Left ventricle myocardium inferior (tissue), 1 donor: ENCODE results near the gene SHC1. TPM values are rescaled to one million over a fixed set of nuclear protein-coding genes. Genes with fewer than 3 reads are reported as not detected.

Source experiments
- DNase-seq: peaks from one replicate; pipeline ENCODE4 v3.0.0-alpha.2; 2020
- H3K27ac ChIP-seq: fragments of 200-600 bp; replicated peaks from 2 replicates; pipeline ENCODE4 v1.8.0; 2021
- H3K27me3 ChIP-seq: fragments of 200-600 bp; 2 replicates; pipeline ENCODE4 v1.8.0; 2021; ENCODE audit warnings: low read depth
- H3K36me3 ChIP-seq: fragments of 200-600 bp; 2 replicates; pipeline ENCODE4 v1.8.0; 2021
- H3K4me1 ChIP-seq: fragments of 200-600 bp; 2 replicates; pipeline ENCODE4 v1.8.0; 2021
- H3K4me3 ChIP-seq: fragments of 200-600 bp; 2 replicates; pipeline ENCODE4 v1.8.0; 2021; ENCODE audit warnings: mild to moderate bottlenecking, moderate library complexity
- H3K9me3 ChIP-seq: fragments of 200-600 bp; replicated peaks from 2 replicates; pipeline ENCODE4 v1.8.0; 2021
- CTCF ChIP-seq: fragments of 200-600 bp; IDR thresholded peaks from 2 replicates; pipeline ENCODE4 v1.8.0; 2021; ENCODE audit warnings: antibody characterized with exemption, mild to moderate bottlenecking, borderline replicate concordance
- intact Hi-C: fragments of 100-400 bp; cut with micrococcal nuclease; formaldehyde crosslinking; loops from one replicate; pipeline ENCODE4 v1.11.0; 2022
- total RNA-seq: library from RNA; stranded (reverse); fragmentation: NEBNext Ultra II Directional; extraction: Animal tissue kit (Norgen Biotek cat#: 25700); gene quantifications from one replicate; pipeline ENCODE4 v1.2.1, GENCODE V29; 2021
- donor health status: DM: no; HTN: yes; CAD: no; lungs with severe emphysema.

The SHC1 gene
- total RNA-seq, 1 donor from 2014 or later, result 43.0 TPM

- H3K4me3 ChIP-seq, result no peak overlapping the region
- no peak for TF ChIP-seq CTCF
- H3K27me3 ChIP-seq, result no peaks in the 10 kb centered on the region
- peaks cover 70% of the 10 kb centered on the region for H3K4me1 ChIP-seq
- no peaks in the 10 kb centered on the region for H3K9me3 ChIP-seq
- DNase-seq, result no peak
- intact Hi-C loops, result no loop called here
- peaks cover 54% of the 10 kb centered on the region for H3K36me3 ChIP-seq
- H3K27ac ChIP-seq, result peak overlapping the region; percentile 97
Observed at GRCh38 chr1:154968731-154969130, 1.8 kb downstream of the SHC1 start.

GRCh38 chr1:154967331-154967950 is 3.1 kb downstream of the SHC1 start:
- intact Hi-C loops, result no loop called here
- no peak overlapping the region for H3K4me3 ChIP-seq
- no peak for TF ChIP-seq CTCF
- H3K4me1 ChIP-seq, result peaks cover 70% of the 10 kb centered on the region
- H3K9me3 ChIP-seq, result no peaks in the 10 kb centered on the region
- no peak for DNase-seq
- H3K27ac ChIP-seq, result peak overlapping the region; percentile 64
- peaks cover 62% of the 10 kb centered on the region for H3K36me3 ChIP-seq
- no peaks in the 10 kb centered on the region for H3K27me3 ChIP-seq

- peaks cover 62% of the 10 kb centered on the region for H3K36me3 ChIP-seq
- no peak overlapping the region for H3K4me3 ChIP-seq
- H3K27ac ChIP-seq, result peak overlapping the region; percentile 64
- H3K27me3 ChIP-seq, result no peaks in the 10 kb centered on the region
- DNase-seq, result no peak
- intact Hi-C loops, result no loop called here
- H3K9me3 ChIP-seq, result no peaks in the 10 kb centered on the region
- peaks cover 70% of the 10 kb centered on the region for H3K4me1 ChIP-seq
- TF ChIP-seq CTCF, result no peak
Observed at GRCh38 chr1:154966111-154966510, 4.4 kb downstream of the SHC1 start.

GRCh38 chr1:154964359-154964758 is 6.2 kb downstream of the SHC1 start:
- no peaks in the 10 kb centered on the region for H3K9me3 ChIP-seq
- H3K27me3 ChIP-seq, result no peaks in the 10 kb centered on the region
- peaks cover 64% of the 10 kb centered on the region for H3K4me1 ChIP-seq
- no peak for DNase-seq
- no peak overlapping the region for H3K4me3 ChIP-seq
- H3K27ac ChIP-seq, result no peak overlapping the region
- TF ChIP-seq CTCF, result no peak
- peaks cover 67% of the 10 kb centered on the region for H3K36me3 ChIP-seq
- intact Hi-C loops, result no loop called here

GRCh38 chr1:154963643-154964042 is 6.9 kb downstream of the SHC1 start:
- no peak overlapping the region for H3K4me3 ChIP-seq
- peaks cover 57% of the 10 kb centered on the region for H3K4me1 ChIP-seq
- H3K27me3 ChIP-seq, result no peaks in the 10 kb centered on the region
- H3K9me3 ChIP-seq, result no peaks in the 10 kb centered on the region
- no peak for DNase-seq
- H3K27ac ChIP-seq, result no peak overlapping the region
- H3K36me3 ChIP-seq, result peaks cover 69% of the 10 kb centered on the region
- TF ChIP-seq CTCF, result no peak
- intact Hi-C loops, result no loop called here
